Measurements from ENCODE around the gene CHRNB2.

The CHRNB2 gene

GRCh38 chr1:154626456-154627256 lies 59.1 kb downstream of the CHRNB2 start:
- no peak for TF ChIP-seq CTCF (IDR thresholded peaks at IDR 0.05; ENCODE audit: insufficient read depth, low read depth, low read length, missing control alignments)
- H3K4me3 ChIP-seq (ENCODE audit: low read depth, low read length), result peak overlapping the region; percentile 81
- no peak for DNase-seq (ENCODE audit: low read depth)

- peak overlapping the region; percentile 81 for H3K4me3 ChIP-seq (ENCODE audit: low read depth, low read length)
- no peak for TF ChIP-seq CTCF (IDR thresholded peaks at IDR 0.05; ENCODE audit: insufficient read depth, low read depth, low read length, missing control alignments)
- DNase-seq (ENCODE audit: low read depth), result peak; percentile 90
Observed at GRCh38 chr1:154627257-154628120, 59.9 kb downstream of the CHRNB2 start.

GRCh38 chr1:154628121-154628405 lies 60.5 kb downstream of the CHRNB2 start:
- no peak for DNase-seq (ENCODE audit: low read depth)
- H3K4me3 ChIP-seq (ENCODE audit: low read depth, low read length), result peak overlapping the region; percentile 81
- no peak for TF ChIP-seq CTCF (IDR thresholded peaks at IDR 0.05; ENCODE audit: insufficient read depth, low read depth, low read length, missing control alignments)

- H3K4me3 ChIP-seq (ENCODE audit: low read depth, low read length), result no peak overlapping the region
- no peak for TF ChIP-seq CTCF (IDR thresholded peaks at IDR 0.05; ENCODE audit: insufficient read depth, low read depth, low read length, missing control alignments)
- no peak for DNase-seq (ENCODE audit: low read depth)
Observed at GRCh38 chr1:154629061-154629674, 61.6 kb downstream of the CHRNB2 start.

All from GM12865 (cell line).